GM19452 (cell line): ENCODE results near the gene UTP11.
"Not testable (repeated sequence)": the region's sequence is repeated elsewhere in the genome, so short reads cannot be mapped to it uniquely, and the experiment has no call there.

ENCODE experiments used
- ATAC-seq: cut with Tn5 transposase; IDR thresholded peaks from one replicate; pipeline ENCODE4 v1.9.1; 2021; ENCODE audit not compliant: unreplicated experiment

Gene UTP11

GRCh38 chr1:38027201-38028104 is 14.9 kb downstream of the UTP11 start:
- no peak for ATAC-seq

GRCh38 chr1:38028105-38028591 is 15.6 kb downstream of the UTP11 start:
- peak; percentile 75 for ATAC-seq

GRCh38 chr1:38028671-38029070 is 16.1 kb downstream of the UTP11 start:
- ATAC-seq = no peak

- no peak for ATAC-seq
Observed at GRCh38 chr1:38029081-38029681, 16.6 kb downstream of the UTP11 start.

GRCh38 chr1:38029685-38030511 is 17.4 kb downstream of the UTP11 start:
- peak; percentile 46 for ATAC-seq

- ATAC-seq = no peak
Observed at GRCh38 chr1:38030596-38031512, 18.3 kb downstream of the UTP11 start.

- no peak for ATAC-seq
Observed at GRCh38 chr1:38031513-38031866, 19.0 kb downstream of the UTP11 start.

GRCh38 chr1:38032992-38033391 is 20.5 kb downstream of the UTP11 start:
- not testable (repeated sequence) for ATAC-seq

- no peak for ATAC-seq
Observed at GRCh38 chr1:38034871-38035270, 22.3 kb downstream of the UTP11 start.

- no peak for ATAC-seq
Observed at GRCh38 chr1:38037221-38037939, 24.8 kb downstream of the UTP11 start.

- ATAC-seq = no peak
Observed at GRCh38 chr1:38038861-38039260, 26.3 kb downstream of the UTP11 start.

- no peak for ATAC-seq
Observed at GRCh38 chr1:38039331-38040088, 27.0 kb downstream of the UTP11 start.

GRCh38 chr1:38041936-38042834 is 29.7 kb downstream of the UTP11 start:
- no peak for ATAC-seq

GRCh38 chr1:38043036-38043747 is 30.7 kb downstream of the UTP11 start:
- ATAC-seq = no peak

GRCh38 chr1:38044221-38045215 is 32.0 kb downstream of the UTP11 start:
- no peak for ATAC-seq
